Gastroesophageal sphincter (tissue), 4 donors: ENCODE results near the gene SLC29A3. TPM values are rescaled to one million over a fixed set of nuclear protein-coding genes. Genes with fewer than 3 reads are reported as not detected.

ENCODE experiments used
- ATAC-seq: fragments of 150-250 bp; one replicate; pipeline ENCODE4 v1.9.1; 2016; ENCODE audit warnings: mild to moderate bottlenecking, moderate library complexity
- H3K27ac ChIP-seq, 4 donors: fragments of 200-600 bp; sonication (generic) in 3 of 4; 1 replicate in 3 of 4; 2 replicates in 1 of 4; pipeline ENCODE4 v1.5.1; 2016 to 2019
- H3K27me3 ChIP-seq: fragments of 200-600 bp; sonication (generic); one replicate; pipeline ENCODE4 v1.5.1; 2019
- H3K36me3 ChIP-seq, 2 donors: fragments of 200-600 bp; sonication (generic); one replicate each; pipeline ENCODE4 v1.5.1; 2019; ENCODE audit warnings: control low read depth in 1 of 2
- H3K4me1 ChIP-seq, 3 donors: fragments of 200-600 bp; sonication (generic); 1 replicate in 2 of 3; 2 replicates in 1 of 3; pipeline ENCODE4 v1.5.1; 2016 to 2019; ENCODE audit warnings: control low read depth in 2 of 3
- H3K4me3 ChIP-seq, 2 donors: fragments of 200-600 bp; sonication (generic); one replicate each; pipeline ENCODE4 v1.5.1; 2019; ENCODE audit warnings: mild to moderate bottlenecking in 1 of 2, moderate library complexity in 1 of 2
- H3K9me3 ChIP-seq, 3 donors: fragments of 200-600 bp; sonication (generic); one replicate each; pipeline ENCODE4 v1.5.1; 2017 to 2019; ENCODE audit warnings: control low read depth in 2 of 3
- CTCF ChIP-seq, 4 experiments: fragments of 200-600 bp in 2 of 4; fragments of 450-650 bp in 2 of 4; sonication (generic) in 1 of 4; IDR thresholded peaks; one replicate each; pipeline ENCODE4 v1.5.1; 2017 to 2019; ENCODE audit warnings: antibody characterized with exemption in 4 of 4, mild to moderate bottlenecking in 2 of 4, moderate library complexity in 2 of 4
- EP300 ChIP-seq: sonication (generic); formaldehyde crosslinking; IDR thresholded peaks from one replicate; pipeline ENCODE4 v1.6.1; 2017; ENCODE audit warnings: antibody characterized with exemption, mild to moderate bottlenecking
- POLR2A ChIP-seq, 2 donors: fragments of 450-650 bp; IDR thresholded peaks; one replicate each; pipeline ENCODE4 v1.6.1; 2017; ENCODE audit warnings: antibody characterized with exemption in 2 of 2, mild to moderate bottlenecking in 2 of 2, moderate library complexity in 1 of 2
- POLR2AphosphoS5 ChIP-seq: sonication (generic); formaldehyde crosslinking; IDR thresholded peaks from one replicate; pipeline ENCODE4 v1.6.1; 2017; ENCODE audit warnings: antibody characterized with exemption
- WGBS, 2 donors: methylation state at CpG; one replicate each; pipeline ENCODE4 v1.1.5; 2018; ENCODE audit warnings: low coverage in 1 of 2; 5-methylcytosine and 5-hydroxymethylcytosine counted together
- total RNA-seq, 4 donors: library from RNA; depleted of rRNA; stranded (reverse); fragments of >200 nt; gene quantifications; one replicate each; pipeline ENCODE4 v1.1.0, GENCODE V29; 2016

SLC29A3 gene
- total RNA-seq, 4 donors from 2014 or later = 3.3 to 9.8 (median 4.9) TPM

DNA sequence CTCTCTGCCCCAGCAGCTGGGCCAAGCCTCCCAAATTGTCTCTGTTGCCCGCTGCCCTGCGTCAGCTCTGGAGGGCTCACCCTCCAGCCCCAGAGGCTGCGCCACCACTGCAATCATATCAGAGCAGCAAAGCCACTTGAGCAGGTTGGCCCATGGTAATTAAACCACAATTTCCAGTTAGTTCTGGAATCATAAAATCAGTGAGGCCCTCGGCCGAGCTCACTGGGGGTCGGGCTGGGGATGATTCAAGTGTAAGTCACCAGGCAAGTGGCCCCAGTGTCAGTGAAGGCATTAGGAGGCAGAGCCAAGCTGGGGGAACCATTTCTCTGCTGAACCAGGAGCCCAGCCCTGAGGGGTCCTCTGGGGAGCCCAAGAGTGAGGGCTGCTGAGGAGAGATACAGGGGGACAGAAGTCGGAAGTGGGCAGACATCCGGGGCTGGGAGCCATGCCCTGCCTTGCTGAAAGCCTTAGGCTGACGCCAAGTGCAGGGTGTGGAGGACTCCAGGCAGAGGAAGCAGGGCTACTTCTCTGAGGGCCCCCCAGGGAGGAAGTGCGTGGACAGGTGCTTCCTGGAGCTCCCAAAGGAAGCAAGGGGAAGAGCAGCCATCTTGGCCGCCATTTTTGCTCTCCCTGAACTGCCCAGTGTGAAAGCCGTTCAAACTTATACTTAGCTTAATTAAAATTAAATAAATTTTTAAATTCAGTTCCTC lies 29.5 kb upstream of the SLC29A3 start:
- no peak for TF ChIP-seq EP300
- no peak for TF ChIP-seq POLR2AphosphoS5
- TF ChIP-seq POLR2A (IDR thresholded peaks at IDR 0.05) = no peak
- no peak for TF ChIP-seq CTCF (IDR thresholded peaks at IDR 0.05)
- Histone ChIP-seq H3K4me3 (no peak overlapping the region), H3K27me3 (no peaks in the 10 kb centered on the region), H3K9me3 (no peaks in the 10 kb centered on the region), H3K4me1 (no peaks in the 10 kb centered on the region), H3K27ac (no peak overlapping the region), H3K36me3 (peaks cover 0 to 45% of the 10 kb centered on the region in 2 donors)
- WGBS, 2 donors = 59 to 88% methylated on average over 3 to 5 of the region's 12 CpGs
- ATAC-seq = no peak

DNA sequence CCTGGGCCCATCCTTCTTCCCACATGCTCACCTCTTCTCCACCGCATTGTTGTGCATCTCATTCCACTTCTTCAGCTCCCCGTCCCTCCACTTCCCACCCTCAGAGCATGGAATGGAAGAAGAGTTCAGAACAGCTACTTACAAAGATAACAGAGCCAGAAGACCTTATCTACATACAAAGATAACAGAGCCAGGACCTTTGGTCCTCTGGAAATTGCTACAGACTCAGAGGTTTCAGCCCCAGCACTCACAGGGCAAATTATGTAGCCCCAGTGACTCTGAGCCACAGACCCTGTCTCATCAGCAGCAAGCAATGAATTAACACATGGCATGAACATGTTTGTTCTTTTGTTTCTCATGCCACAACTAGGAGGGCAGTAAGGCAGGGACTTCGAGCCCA lies 28.7 kb upstream of the SLC29A3 start:
- Histone ChIP-seq H3K4me3 (no peak overlapping the region), H3K9me3 (no peaks in the 10 kb centered on the region), H3K4me1 (no peaks in the 10 kb centered on the region), H3K27me3 (no peaks in the 10 kb centered on the region), H3K27ac (no peak overlapping the region), H3K36me3 (peaks cover 0 to 45% of the 10 kb centered on the region in 2 donors)
- ATAC-seq = no peak
- 60 to 88% methylated on average over 1 to 2 of the region's 3 CpGs for WGBS, 2 donors
- TF ChIP-seq CTCF (IDR thresholded peaks at IDR 0.05) = no peak
- no peak for TF ChIP-seq EP300
- no peak for TF ChIP-seq POLR2A (IDR thresholded peaks at IDR 0.05)
- TF ChIP-seq POLR2AphosphoS5 = no peak

DNA sequence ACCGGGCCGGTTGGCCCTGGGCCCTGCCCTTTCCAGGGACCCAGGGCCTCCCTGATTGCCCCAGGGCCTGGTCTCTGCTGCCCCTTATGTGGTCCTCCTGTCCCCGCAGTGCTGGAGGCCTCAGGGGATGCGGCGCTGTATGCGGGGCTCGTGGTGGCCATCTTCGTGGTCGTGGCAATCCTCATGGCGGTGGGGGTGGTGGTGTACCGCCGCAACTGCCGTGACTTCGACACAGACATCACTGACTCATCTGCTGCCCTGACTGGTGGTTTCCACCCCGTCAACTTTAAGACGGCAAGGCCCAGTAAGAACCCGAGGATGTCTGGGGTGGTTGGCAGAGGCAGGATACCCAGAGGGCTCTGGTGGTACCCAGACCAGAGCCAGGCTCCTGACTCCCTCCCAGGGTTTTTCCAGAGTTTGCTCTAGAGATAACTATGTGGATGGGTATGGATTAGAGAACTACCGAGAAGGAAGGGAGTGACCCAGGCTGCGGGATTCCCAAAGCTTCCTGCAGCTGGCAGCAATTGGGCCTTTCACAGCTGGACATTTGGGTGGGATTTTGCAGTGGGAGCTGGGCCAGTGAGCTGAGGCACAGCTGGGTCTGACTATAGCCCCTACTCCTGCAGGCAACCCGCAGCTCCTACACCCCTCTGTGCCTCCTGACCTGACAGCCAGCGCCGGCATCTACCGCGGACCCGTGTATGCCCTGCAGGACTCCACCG lies 28.1 kb upstream of the SLC29A3 start:
- ATAC-seq = no peak
- 62% methylated on average over 2 of the region's 26 CpGs; no CpG with 5 or more reads in 1 of the 2 donors for WGBS, 2 donors
- Histone ChIP-seq H3K9me3 (no peaks in the 10 kb centered on the region), H3K4me1 (no peaks in the 10 kb centered on the region), H3K27ac (no peak overlapping the region), H3K4me3 (no peak overlapping the region), H3K27me3 (no peaks in the 10 kb centered on the region), H3K36me3 (peaks cover 0 to 51% of the 10 kb centered on the region in 2 donors)
- TF ChIP-seq EP300 (no peak), CTCF (IDR thresholded peaks at IDR 0.05) (no peak), POLR2AphosphoS5 (no peak), POLR2A (IDR thresholded peaks at IDR 0.05) (no peak)

GRCh38 chr10:71291528-71291900 lies 27.5 kb upstream of the SLC29A3 start:
- Histone ChIP-seq H3K27ac (no peak overlapping the region), H3K36me3 (peaks cover 0 to 53% of the 10 kb centered on the region in 2 donors), H3K4me3 (no peak overlapping the region), H3K9me3 (no peaks in the 10 kb centered on the region), H3K4me1 (no peaks in the 10 kb centered on the region), H3K27me3 (no peaks in the 10 kb centered on the region)
- TF ChIP-seq POLR2AphosphoS5 (no peak), EP300 (no peak), CTCF (IDR thresholded peaks at IDR 0.05) (no peak), POLR2A (IDR thresholded peaks at IDR 0.05) (no peak)
- whole genome bisulfite sequencing, 2 donors = no CpG with 5 or more reads among the region's 13 CpGs
- no peak for ATAC-seq
